ENCODE results near the gene KL. TPM values are rescaled to one million over a fixed set of nuclear protein-coding genes. Genes with fewer than 3 reads are reported as not detected.
A peak's percentile ranks its signal among the peaks of the same experiment; 100 is the strongest.

The KL gene
- polyA plus RNA-seq, 1 experiment: not detected

GRCh38 chr13:33069365-33069764 lies 53.1 kb downstream of the KL start:
- POLR2A ChIA-PET: no interaction called here
- TF ChIP-seq, protein P1, sequence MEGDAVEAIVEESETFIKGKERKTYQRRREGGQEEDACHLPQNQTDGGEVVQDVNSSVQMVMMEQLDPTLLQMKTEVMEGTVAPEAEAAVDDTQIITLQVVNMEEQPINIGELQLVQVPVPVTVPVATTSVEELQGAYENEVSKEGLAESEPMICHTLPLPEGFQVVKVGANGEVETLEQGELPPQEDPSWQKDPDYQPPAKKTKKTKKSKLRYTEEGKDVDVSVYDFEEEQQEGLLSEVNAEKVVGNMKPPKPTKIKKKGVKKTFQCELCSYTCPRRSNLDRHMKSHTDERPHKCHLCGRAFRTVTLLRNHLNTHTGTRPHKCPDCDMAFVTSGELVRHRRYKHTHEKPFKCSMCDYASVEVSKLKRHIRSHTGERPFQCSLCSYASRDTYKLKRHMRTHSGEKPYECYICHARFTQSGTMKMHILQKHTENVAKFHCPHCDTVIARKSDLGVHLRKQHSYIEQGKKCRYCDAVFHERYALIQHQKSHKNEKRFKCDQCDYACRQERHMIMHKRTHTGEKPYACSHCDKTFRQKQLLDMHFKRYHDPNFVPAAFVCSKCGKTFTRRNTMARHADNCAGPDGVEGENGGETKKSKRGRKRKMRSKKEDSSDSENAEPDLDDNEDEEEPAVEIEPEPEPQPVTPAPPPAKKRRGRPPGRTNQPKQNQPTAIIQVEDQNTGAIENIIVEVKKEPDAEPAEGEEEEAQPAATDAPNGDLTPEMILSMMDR (IDR thresholded peaks at IDR 0.05; ENCODE audit: insufficient read depth, low read depth, low read length): peak; percentile 21; the same call in 1 of the 2 replicates
- DNase-seq (ENCODE audit: low read depth): no peak

DNA sequence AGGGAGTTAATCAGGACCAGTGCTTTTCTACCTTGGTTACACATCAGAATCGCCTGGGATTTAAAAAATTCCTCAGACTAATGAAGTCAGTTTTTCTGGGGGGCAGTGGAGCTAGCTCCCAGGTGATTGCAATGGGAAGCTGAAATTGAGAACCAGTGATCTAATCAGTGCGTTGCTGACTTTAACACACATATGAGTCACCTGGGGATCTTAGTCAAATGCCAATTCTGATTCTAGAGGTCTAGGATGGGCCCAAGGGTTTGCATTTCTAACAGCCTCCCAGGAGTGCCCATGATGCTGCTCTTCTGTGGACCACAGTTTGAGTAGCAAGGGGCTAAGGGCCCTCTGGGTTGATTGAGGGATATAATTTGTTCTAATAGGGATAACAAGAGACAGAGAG lies 54.5 kb downstream of the KL start:
- Histone ChIP-seq H3K36me3 (ENCODE audit: control insufficient read depth, insufficient read depth, low read length) (no peaks in the 10 kb centered on the region), H3K27me3 (ENCODE audit: control insufficient read depth, insufficient read depth, low read length) (no peaks in the 10 kb centered on the region), H3K4me3 (ENCODE audit: low read depth, low read length) (no peak overlapping the region)
- TF ChIP-seq, protein P1 (IDR thresholded peaks at IDR 0.05; ENCODE audit: insufficient read depth, low read depth, low read length): no peak
- ChIA-PET POLR2A (no interaction called here), CTCF (interaction anchor here (0.6 to 2.0 kb wide), 2 partner anchors 13 to 457 kb away, joined by 4 to 5 read pairs; no protein-coding TSS in a partner anchor)
- no peak for DNase-seq (ENCODE audit: low read depth)

More at GRCh38 chr13:33069365-33069764, 53.1 kb downstream of the KL start:
- CTCF ChIA-PET: interaction anchor here (2.0 kb wide), 1 partner anchor 12 kb away, joined by 5 read pairs; no protein-coding TSS in a partner anchor
- Histone ChIP-seq H3K27me3 (ENCODE audit: control insufficient read depth, insufficient read depth, low read length) (no peaks in the 10 kb centered on the region), H3K4me3 (ENCODE audit: low read depth, low read length) (no peak overlapping the region), H3K36me3 (ENCODE audit: control insufficient read depth, insufficient read depth, low read length) (no peaks in the 10 kb centered on the region)

- POLR2A ChIA-PET: no interaction called here
- CTCF ChIA-PET: no interaction called here
- Histone ChIP-seq H3K36me3 (ENCODE audit: control insufficient read depth, insufficient read depth, low read length) (no peaks in the 10 kb centered on the region), H3K27me3 (ENCODE audit: control insufficient read depth, insufficient read depth, low read length) (no peaks in the 10 kb centered on the region), H3K4me3 (ENCODE audit: low read depth, low read length) (no peak overlapping the region)
- no peak for DNase-seq (ENCODE audit: low read depth)
- TF ChIP-seq, protein P1 (IDR thresholded peaks at IDR 0.05; ENCODE audit: insufficient read depth, low read depth, low read length): no peak
Measured at GRCh38 chr13:33072282-33072681, 56.1 kb downstream of the KL start.

GRCh38 chr13:33072759-33073158 lies 56.5 kb downstream of the KL start:
- ChIA-PET CTCF (no interaction called here), POLR2A (no interaction called here)
- Histone ChIP-seq H3K36me3 (ENCODE audit: control insufficient read depth, insufficient read depth, low read length) (no peaks in the 10 kb centered on the region), H3K4me3 (ENCODE audit: low read depth, low read length) (no peak overlapping the region), H3K27me3 (ENCODE audit: control insufficient read depth, insufficient read depth, low read length) (no peaks in the 10 kb centered on the region)
- TF ChIP-seq, protein P1 (IDR thresholded peaks at IDR 0.05; ENCODE audit: insufficient read depth, low read depth, low read length): no peak
- no peak for DNase-seq (ENCODE audit: low read depth)

GRCh38 chr13:33073338-33073737 lies 57.1 kb downstream of the KL start:
- no peaks in the 10 kb centered on the region for H3K27me3 ChIP-seq (ENCODE audit: control insufficient read depth, insufficient read depth, low read length)
- DNase-seq (ENCODE audit: low read depth): no peak
- POLR2A ChIA-PET: no interaction called here
- H3K36me3 ChIP-seq (ENCODE audit: control insufficient read depth, insufficient read depth, low read length): no peaks in the 10 kb centered on the region
- TF ChIP-seq, protein P1 (IDR thresholded peaks at IDR 0.05; ENCODE audit: insufficient read depth, low read depth, low read length): no peak
- H3K4me3 ChIP-seq (ENCODE audit: low read depth, low read length): no peak overlapping the region
- CTCF ChIA-PET: no interaction called here
